Endothelial cell of umbilical vein (primary cell): Measurements from ENCODE around the gene XRN2. TPM values are rescaled to one million over a fixed set of nuclear protein-coding genes. Genes with fewer than 3 reads are reported as not detected.

ENCODE experiments used
- BruUV-seq: library from RNA; stranded (reverse); fragments of 400-500 nt; replicated peaks from 2 replicates; lab custom pipeline; 2021; lab: Mats Ljungman, UMichigan
- CTCF ChIA-PET: fragments of 300-600, 350-600 bp; sonication (Branson Sonifier 250); formaldehyde crosslinking; loops from one replicate; lab custom pipeline; 2021; ENCODE audit warnings: antibody characterized with exemption, inconsistent platforms; lab: Charles Lee
- POLR2A ChIA-PET: fragments of 300-600, 350-600 bp; sonication (Branson Sonifier 250); formaldehyde crosslinking; loops from one replicate; lab custom pipeline; 2021; ENCODE audit warnings: antibody characterized with exemption, inconsistent platforms; lab: Charles Lee
- DNase-seq: peaks from one replicate; pipeline ENCODE4 v3.0.0-alpha.2; 2011; ENCODE audit warnings: low read depth, low spot score
- FAIRE-seq: peaks from 2 replicates; lab custom pipeline; 2011; peaks lifted over from hg19 to GRCh38; lab: Jason Lieb, UNC
- H2AFZ ChIP-seq: 2 replicates; pipeline ENCODE4 v1.6.0; 2012; ENCODE audit warnings: low read depth, low read length, control low read depth, inconsistent platforms
- H3K27ac ChIP-seq: 2 replicates; pipeline ENCODE4 v1.5.1; 2011; ENCODE audit warnings: low read depth, mild to moderate bottlenecking, control low read depth, low read length, moderate library complexity; ENCODE audit not compliant: insufficient read depth
- H3K27me3 ChIP-seq, 2 experiments: 2 replicates each; pipeline versions ENCODE4 v1.6.0 to v1.6.1; 2011; ENCODE audit warnings: low read length in 2 of 2, mixed read lengths in 1 of 2; ENCODE audit not compliant: control insufficient read depth in 2 of 2, insufficient read depth in 2 of 2
- H3K36me3 ChIP-seq, 2 experiments: 2 replicates in 1 of 2; 3 replicates in 1 of 2; pipeline ENCODE4 v1.5.1; 2011; ENCODE audit warnings: low read length in 2 of 2, mild to moderate bottlenecking in 1 of 2, moderate library complexity in 1 of 2; ENCODE audit not compliant: control insufficient read depth in 2 of 2, insufficient read depth in 2 of 2; ENCODE audit errors: extremely low read depth in 1 of 2
- H3K4me1 ChIP-seq: 3 replicates; pipeline ENCODE4 v1.5.1; 2011; ENCODE audit warnings: mild to moderate bottlenecking, low read length; ENCODE audit not compliant: control insufficient read depth, insufficient read depth; ENCODE audit errors: extremely low read depth
- H3K4me2 ChIP-seq: 2 replicates; pipeline ENCODE4 v1.6.1; 2011; ENCODE audit warnings: low read length, control low read depth, mixed read lengths; ENCODE audit not compliant: insufficient read depth
- H3K4me3 ChIP-seq, 3 experiments: fragments of 200-600 bp in 1 of 3; sonication (generic), shearing (Covaris generic) in 1 of 3; replicated peaks in 1 of 3; 2 replicates each; pipeline ENCODE4 v1.5.1; 2011 to 2016; ENCODE audit warnings: control low read depth in 3 of 3, low read length in 3 of 3, mild to moderate bottlenecking in 2 of 3, inconsistent platforms in 1 of 3, low read depth in 1 of 3, moderate library complexity in 1 of 3; ENCODE audit not compliant: insufficient read depth in 1 of 3
- H3K79me2 ChIP-seq: 2 replicates; pipeline ENCODE4 v1.6.0; 2012; ENCODE audit warnings: low read length, inconsistent platforms; ENCODE audit not compliant: control insufficient read depth, insufficient read depth
- H3K9ac ChIP-seq: replicated peaks from 2 replicates; pipeline ENCODE3; 2011; ENCODE audit warnings: low read length, control low read depth; ENCODE audit not compliant: insufficient read depth; ENCODE audit errors: extremely low read depth
- H3K9me1 ChIP-seq: replicated peaks from 3 replicates; pipeline ENCODE4 v1.6.0; 2011; ENCODE audit warnings: mild to moderate bottlenecking, low read length; ENCODE audit not compliant: control insufficient read depth, insufficient read depth; ENCODE audit errors: extremely low read depth
- H3K9me3 ChIP-seq: replicated peaks from 2 replicates; pipeline ENCODE4 v1.5.1; 2012; ENCODE audit warnings: low read length, inconsistent platforms; ENCODE audit not compliant: control insufficient read depth, insufficient read depth
- H4K20me1 ChIP-seq: replicated peaks from 2 replicates; pipeline ENCODE3; 2011; ENCODE audit warnings: mild to moderate bottlenecking, low read length; ENCODE audit not compliant: control insufficient read depth, insufficient read depth; ENCODE audit errors: extremely low read depth
- FOS ChIP-seq: IDR thresholded peaks from 2 replicates; pipeline ENCODE4 v1.6.1; 2011; ENCODE audit warnings: mild to moderate bottlenecking, low read length, moderate library complexity, borderline replicate concordance; ENCODE audit not compliant: insufficient read depth
- GATA2 ChIP-seq: IDR thresholded peaks from 2 replicates; pipeline ENCODE4 v1.7.0; 2011; ENCODE audit warnings: low read depth, mild to moderate bottlenecking, moderate library complexity, mixed read lengths, low read length; ENCODE audit not compliant: insufficient read length, insufficient read depth
- JUN ChIP-seq: IDR thresholded peaks from 2 replicates; pipeline ENCODE4 v1.6.1; 2011; ENCODE audit warnings: borderline replicate concordance, low read depth; ENCODE audit not compliant: insufficient read length, insufficient read depth
- MYC ChIP-seq: IDR thresholded peaks from one replicate; pipeline ENCODE4 v1.6.1; 2011; ENCODE audit warnings: mild to moderate bottlenecking, low read depth, low read length
- POLR2A ChIP-seq: IDR thresholded peaks from 2 replicates; pipeline ENCODE4 v1.6.1; 2012; ENCODE audit warnings: low read depth, mild to moderate bottlenecking, control low read depth, low read length
- POLR2AphosphoS5 ChIP-seq: IDR thresholded peaks from 2 replicates; pipeline ENCODE4 v1.6.1; 2012; ENCODE audit warnings: low read depth, mild to moderate bottlenecking, control low read depth, low read length, moderate library complexity; ENCODE audit not compliant: insufficient read depth
- dilution Hi-C: fragments of 300-500 bp; cut with MboI; formaldehyde crosslinking; loops from one replicate; pipeline ENCODE4 v1.15.0; 2019; ENCODE audit warnings: low sequenced_read_pairs; ENCODE audit not compliant: extremely low pct_ligation_motif_present
- intact Hi-C: fragments of 100-400 bp; cut with micrococcal nuclease; formaldehyde crosslinking; loops from one replicate; pipeline ENCODE4 v1.10.0; 2022
- polyA plus RNA-seq, 4 experiments: library from polyadenylated mRNA; depleted of rRNA in 3 of 4; stranded (reverse) in 3 of 4; unstranded in 1 of 4; fragments of >200 nt; gene quantifications; 2 replicates each; pipeline versions ENCODE4 v1.2.1 to v1.2.3, GENCODE V29; 2011 to 2012; ENCODE audit warnings: missing spikeins in 1 of 4
- total RNA-seq: library from RNA; stranded (reverse); gene quantifications from 2 replicates; pipeline ENCODE4 v1.2.3, GENCODE V29; 2021
- TF ChIP-seq, protein P1 (sequence below): IDR thresholded peaks from 2 replicates; pipeline ENCODE4 v1.6.1; 2011; ENCODE audit not compliant: insufficient read depth, insufficient read length
- TF ChIP-seq, protein P2 (sequence below), 2 donors: IDR thresholded peaks; 1 replicate in 1 of 2; 2 replicates in 1 of 2; pipeline ENCODE4 v1.5.1; 2011; ENCODE audit warnings: low read length in 2 of 2, mild to moderate bottlenecking in 2 of 2, moderate library complexity in 2 of 2, control low read depth in 1 of 2, inconsistent platforms in 1 of 2, low read depth in 1 of 2; ENCODE audit not compliant: insufficient read depth in 1 of 2; ENCODE audit errors: extremely low read depth in 1 of 2

Gene XRN2
- total and polyA plus RNA-seq, 2 donors (not counting 3 experiments of a cell fraction or from before 2014, with no cell fraction given): 32.3 to 66.6 TPM

DNA sequence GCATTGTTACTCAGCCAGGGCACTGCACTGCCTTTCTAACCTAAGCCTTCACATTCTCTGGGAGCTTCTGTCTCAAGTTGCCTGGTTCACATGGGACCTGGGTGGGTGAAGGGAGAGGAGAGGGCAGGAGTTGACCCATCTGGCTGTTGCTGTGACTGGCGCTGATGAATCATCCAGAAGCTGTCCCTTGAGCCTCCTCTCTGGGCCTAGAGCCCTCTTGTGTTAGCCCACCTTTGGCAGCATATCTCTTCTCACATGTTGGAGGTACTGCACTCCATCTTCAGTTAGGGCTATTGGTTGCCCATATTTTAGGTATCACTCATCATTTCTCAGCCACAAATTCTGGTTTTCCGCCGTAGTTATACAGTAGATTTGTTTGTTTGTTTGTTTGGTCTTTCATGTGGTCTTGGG lies 19.8 kb downstream of the XRN2 start:
- Histone ChIP-seq H3K36me3 (no peaks in the 10 kb centered on the region), H3K9ac (no peak overlapping the region), H3K27me3 (no peaks in the 10 kb centered on the region), H3K9me3 (no peaks in the 10 kb centered on the region), H3K79me2 (peaks cover 97% of the 10 kb centered on the region), H3K9me1 (no peaks in the 10 kb centered on the region), H3K4me3 (no peak overlapping the region), H2AFZ (no peak overlapping the region), H3K4me2 (no peak overlapping the region), H3K4me1 (peaks cover 34% of the 10 kb centered on the region), H4K20me1 (peaks cover 8% of the 10 kb centered on the region), H3K27ac (peak overlapping the region; percentile 12)
- no peak for FAIRE-seq
- CTCF ChIA-PET: interaction anchor here (1.1 to 1.6 kb wide), 2 partner anchors 30 to 38 kb away, joined by 3 to 5 read pairs; no protein-coding TSS in a partner anchor
- DNase-seq: no peak
- TF ChIP-seq POLR2A: no peak
- no peak for TF ChIP-seq JUN
- TF ChIP-seq, protein P1, sequence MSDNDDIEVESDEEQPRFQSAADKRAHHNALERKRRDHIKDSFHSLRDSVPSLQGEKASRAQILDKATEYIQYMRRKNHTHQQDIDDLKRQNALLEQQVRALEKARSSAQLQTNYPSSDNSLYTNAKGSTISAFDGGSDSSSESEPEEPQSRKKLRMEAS: no peak
- no peak for TF ChIP-seq MYC
- TF ChIP-seq, protein P2, sequence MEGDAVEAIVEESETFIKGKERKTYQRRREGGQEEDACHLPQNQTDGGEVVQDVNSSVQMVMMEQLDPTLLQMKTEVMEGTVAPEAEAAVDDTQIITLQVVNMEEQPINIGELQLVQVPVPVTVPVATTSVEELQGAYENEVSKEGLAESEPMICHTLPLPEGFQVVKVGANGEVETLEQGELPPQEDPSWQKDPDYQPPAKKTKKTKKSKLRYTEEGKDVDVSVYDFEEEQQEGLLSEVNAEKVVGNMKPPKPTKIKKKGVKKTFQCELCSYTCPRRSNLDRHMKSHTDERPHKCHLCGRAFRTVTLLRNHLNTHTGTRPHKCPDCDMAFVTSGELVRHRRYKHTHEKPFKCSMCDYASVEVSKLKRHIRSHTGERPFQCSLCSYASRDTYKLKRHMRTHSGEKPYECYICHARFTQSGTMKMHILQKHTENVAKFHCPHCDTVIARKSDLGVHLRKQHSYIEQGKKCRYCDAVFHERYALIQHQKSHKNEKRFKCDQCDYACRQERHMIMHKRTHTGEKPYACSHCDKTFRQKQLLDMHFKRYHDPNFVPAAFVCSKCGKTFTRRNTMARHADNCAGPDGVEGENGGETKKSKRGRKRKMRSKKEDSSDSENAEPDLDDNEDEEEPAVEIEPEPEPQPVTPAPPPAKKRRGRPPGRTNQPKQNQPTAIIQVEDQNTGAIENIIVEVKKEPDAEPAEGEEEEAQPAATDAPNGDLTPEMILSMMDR (IDR thresholded peaks at IDR 0.05; ENCODE audit: extremely low read depth in 1 of 2, insufficient read depth in 1 of 2, low read depth in 1 of 2, low read length in 2 of 2): no peak
- no peak for TF ChIP-seq FOS
- TF ChIP-seq GATA2: no peak
- no peak for TF ChIP-seq POLR2AphosphoS5
- BruUV-seq: no TSS peak
- intact Hi-C loops (loop anchor here (1.0 kb wide), 1 partner anchor 20 kb away; the partner anchor contains the start of gene XRN2), dilution Hi-C loops (no loop called here)
- POLR2A ChIA-PET: no interaction called here
